GM12891 (cell line): ENCODE data around the gene SOAT2.

Experiments used
- PAX5 ChIP-seq: IDR thresholded peaks from 2 replicates; pipeline ENCODE4 v1.6.1; 2011; ENCODE audit warnings: low read length, moderate library complexity, mild to moderate bottlenecking; ENCODE audit not compliant: insufficient read depth, severe bottlenecking
- POLR2A ChIP-seq: IDR thresholded peaks from 2 replicates; pipeline ENCODE4 v1.6.1; 2011; ENCODE audit warnings: low read depth, low read length, control low read depth
- POLR2AphosphoS5 ChIP-seq: IDR thresholded peaks from 2 replicates; pipeline ENCODE4 v1.6.1; 2011; ENCODE audit warnings: low read depth, low read length, control low read depth
- TAF1 ChIP-seq: IDR thresholded peaks from 2 replicates; pipeline ENCODE4 v1.6.1; 2011; ENCODE audit warnings: low read depth, low read length, control low read depth

DNA sequence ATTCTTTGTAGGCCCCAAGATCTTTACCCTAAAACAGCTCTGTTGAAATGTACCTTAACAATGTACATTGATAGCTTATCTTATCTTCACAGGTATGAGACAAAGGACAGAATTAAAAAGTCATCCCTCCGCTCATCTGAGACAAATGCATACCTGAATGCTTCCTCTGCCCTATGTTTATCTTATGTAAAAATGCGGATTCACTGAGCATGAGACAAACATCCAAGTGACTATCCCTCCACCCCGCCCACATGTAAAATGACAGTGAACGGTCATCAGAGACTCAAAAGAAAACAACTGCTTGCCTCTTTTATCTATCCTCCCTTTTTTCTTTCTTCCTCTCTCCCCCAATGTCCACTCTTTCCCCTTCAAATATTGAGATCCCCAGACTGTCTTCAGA is 40.1 kb downstream of the SOAT2 start:
- no peak for TF ChIP-seq POLR2A
- TF ChIP-seq POLR2AphosphoS5 = no peak
- no peak for TF ChIP-seq TAF1
- no peak for TF ChIP-seq PAX5
